H1 (cell line): Measurements from ENCODE around the gene NCAPD3. TPM values are rescaled to one million over a fixed set of nuclear protein-coding genes. Genes with fewer than 3 reads are reported as not detected.

Source experiments
- ASH2L ChIP-seq: fragments of 200-600, 300-600 bp; sonication (generic); IDR thresholded peaks from one replicate; pipeline ENCODE4 v1.7.1; 2017; ENCODE audit warnings: low read length
- BCL11A ChIP-seq, 2 experiments: IDR thresholded peaks; one replicate each; pipeline ENCODE4 v1.6.1; 2011; ENCODE audit warnings: low read depth in 2 of 2, low read length in 2 of 2, mild to moderate bottlenecking in 2 of 2
- BRCA1 ChIP-seq: IDR thresholded peaks from 2 replicates; pipeline ENCODE4 v1.6.1; 2012; ENCODE audit warnings: low read depth, low read length, improper control_type of control experiment
- CBX8 ChIP-seq: fragments of 300-800, 300-1000 bp; sonication (generic); IDR thresholded peaks from 2 replicates; pipeline ENCODE4 v1.7.1; 2016; ENCODE audit warnings: low read depth, low read length, borderline replicate concordance
- CEBPB ChIP-seq: IDR thresholded peaks from 2 replicates; pipeline ENCODE4 v1.6.1; 2012; ENCODE audit warnings: low read depth, low read length
- EP300 ChIP-seq, 2 experiments: IDR thresholded peaks; 1 replicate in 1 of 2; 2 replicates in 1 of 2; pipeline ENCODE4 v1.6.1; 2011 to 2012; ENCODE audit warnings: low read depth in 2 of 2, low read length in 2 of 2, mild to moderate bottlenecking in 2 of 2, borderline replicate concordance in 1 of 2, inconsistent platforms in 1 of 2, moderate library complexity in 1 of 2
- EZH2 ChIP-seq: fragments of 200-600 bp; sonication (generic); IDR thresholded peaks from 2 replicates; pipeline ENCODE4 v1.7.1; 2012; ENCODE audit warnings: low read depth, mild to moderate bottlenecking, moderate library complexity, low read length, inconsistent platforms; ENCODE audit not compliant: severe bottlenecking
- HDAC2 ChIP-seq, 2 experiments: fragments of 300-600 bp in 1 of 2; sonication (generic) in 1 of 2; IDR thresholded peaks; 2 replicates each; pipeline ENCODE4 v1.6.1; 2011 to 2012; ENCODE audit warnings: low read depth in 2 of 2, low read length in 2 of 2, mild to moderate bottlenecking in 2 of 2, moderate library complexity in 2 of 2, borderline replicate concordance in 1 of 2, inconsistent platforms in 1 of 2
- JUND ChIP-seq: IDR thresholded peaks from 2 replicates; pipeline ENCODE4 v1.6.1; 2011; ENCODE audit warnings: mild to moderate bottlenecking, improper control_type of control experiment, low read length
- NANOG ChIP-seq: IDR thresholded peaks from 2 replicates; pipeline ENCODE4 v1.6.1; 2011; ENCODE audit warnings: low read length, low read depth, mild to moderate bottlenecking, inconsistent platforms; ENCODE audit not compliant: insufficient read depth, poor library complexity, severe bottlenecking
- NRF1 ChIP-seq: IDR thresholded peaks from 2 replicates; pipeline ENCODE4 v1.6.1; 2011; ENCODE audit warnings: mild to moderate bottlenecking, low read depth, low read length, improper control_type of control experiment
- POU5F1 ChIP-seq: IDR thresholded peaks from 2 replicates; pipeline ENCODE4 v1.6.1; 2011; ENCODE audit warnings: low read depth, mild to moderate bottlenecking, low read length, moderate library complexity
- RAD21 ChIP-seq, 2 experiments: IDR thresholded peaks in 1 of 2; conservative IDR thresholded peaks in 1 of 2; 2 replicates each; pipeline ENCODE4 v1.6.1; 2011; ENCODE audit warnings: low read depth in 2 of 2, low read length in 2 of 2, improper control_type of control experiment in 1 of 2, inconsistent platforms in 1 of 2, mild to moderate bottlenecking in 1 of 2, moderate library complexity in 1 of 2
- RBBP5 ChIP-seq: IDR thresholded peaks from 2 replicates; pipeline ENCODE4 v1.7.1; 2012; ENCODE audit warnings: low read depth, mild to moderate bottlenecking, inconsistent platforms, low read length, moderate library complexity, borderline replicate concordance
- RFX5 ChIP-seq: IDR thresholded peaks from 2 replicates; pipeline ENCODE4 v1.6.1; 2011; ENCODE audit warnings: low read depth, low read length, improper control_type of control experiment, borderline replicate concordance
- TAF1 ChIP-seq: IDR thresholded peaks from 2 replicates; pipeline ENCODE4 v1.6.1; 2011; ENCODE audit warnings: mild to moderate bottlenecking, low read depth, low read length
- TCF12 ChIP-seq: IDR thresholded peaks from 2 replicates; pipeline ENCODE4 v1.6.1; 2011; ENCODE audit warnings: low read depth, mild to moderate bottlenecking, low read length
- USF2 ChIP-seq: IDR thresholded peaks from 2 replicates; pipeline ENCODE4 v1.6.1; 2011; ENCODE audit warnings: low read length, improper control_type of control experiment
- polyA plus RNA-seq, 7 experiments: library from polyadenylated mRNA; depleted of rRNA in 3 of 7; stranded (reverse) in 5 of 7; unstranded in 2 of 7; fragments of >200 nt in 5 of 7; fragments of 200-250 nt in 2 of 7; gene quantifications; 1 replicate in 5 of 7; 2 replicates in 1 of 7; 4 replicates in 1 of 7; pipeline versions ENCODE4 v1.2.1 to v1.2.3, GENCODE V29; 2011 to 2013; ENCODE audit warnings: missing spikeins in 2 of 7, mixed read lengths in 2 of 7
- total RNA-seq: library from RNA; stranded (reverse); fragmentation: NEBNext Ultra II Directional; extraction: Animal tissue kit (Norgen Biotek cat#: 25700); gene quantifications from 2 replicates; pipeline ENCODE4 v1.2.1, GENCODE V29; 2021
- TF ChIP-seq, protein P1 (sequence below), 3 experiments: IDR thresholded peaks; 1 replicate in 2 of 3; 2 replicates in 1 of 3; pipeline versions ENCODE4 v1.5.1 to v1.6.1; 2011; ENCODE audit warnings: low read length in 3 of 3, mild to moderate bottlenecking in 3 of 3, inconsistent platforms in 2 of 3, low read depth in 1 of 3, moderate library complexity in 1 of 3; ENCODE audit not compliant: insufficient read depth in 1 of 3; ENCODE audit errors: control extremely low read depth in 1 of 3

NCAPD3 gene
- total and polyA plus RNA-seq, 2 of the 8 experiments (the other 6 are each of a cell fraction or from before 2014, with no cell fraction given), result 26.5 to 55.2 TPM

DNA sequence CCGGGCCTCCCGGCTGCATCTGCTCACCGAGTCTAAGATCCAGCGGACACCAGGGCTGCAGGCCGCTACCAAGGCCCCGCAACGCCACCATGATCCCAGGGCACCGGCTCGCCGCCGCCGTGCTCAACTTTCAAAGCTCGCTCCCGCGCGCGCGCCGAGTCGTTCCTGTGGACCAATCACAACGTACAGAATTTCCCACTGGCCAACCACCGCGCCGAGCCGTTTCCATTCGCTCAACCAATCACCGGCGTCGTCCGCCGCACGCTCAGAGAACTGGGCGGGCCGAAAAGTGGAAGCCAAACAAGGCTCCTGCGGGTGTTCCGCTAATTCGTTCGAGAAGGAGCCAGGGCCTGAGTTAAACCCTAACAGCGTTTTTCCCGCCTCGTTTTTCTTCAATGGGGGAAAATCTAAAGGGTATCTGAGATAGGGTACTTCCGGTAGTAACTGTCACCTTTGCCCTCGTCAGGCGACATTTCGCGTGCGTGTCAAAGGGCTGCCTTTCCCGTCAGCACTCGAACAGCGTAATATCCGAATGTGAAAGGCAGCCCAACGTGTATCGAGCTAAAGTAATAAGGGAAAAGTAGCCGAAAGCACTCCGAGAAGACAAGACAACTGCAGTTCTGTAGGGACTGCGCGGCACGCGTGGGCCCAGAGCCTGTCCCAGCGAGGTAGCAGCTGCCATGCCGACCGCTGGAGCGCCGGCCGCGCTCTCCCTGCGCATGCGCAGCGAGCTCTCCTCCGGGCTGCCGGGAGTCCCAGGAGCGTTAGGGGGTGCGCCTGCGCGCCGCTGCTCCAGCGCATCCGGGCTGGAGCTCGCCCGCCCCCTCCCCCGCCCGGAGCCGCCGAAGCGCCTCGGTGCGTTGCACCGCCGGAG, at the start of gene NCAPD3, which contains the start of gene VPS26B (continued):
- TF ChIP-seq USF2 (no peak), EP300 (IDR thresholded peaks at IDR 0.05; ENCODE audit: borderline replicate concordance in 1 of 2, low read depth in 2 of 2, low read length in 2 of 2) (no peak), POU5F1 (no peak), NRF1 (peak; percentile 99), RAD21 (IDR thresholded peaks at IDR 0.05 in 1 of 2, conservative IDR thresholded peaks at IDR 0.05 in 1 of 2; ENCODE audit: low read depth in 2 of 2, low read length in 2 of 2) (no peak), ASH2L (peak; percentile 87), TAF1 (peak; percentile 72), CBX8 (no peak), JUND (no peak), HDAC2 (IDR thresholded peaks at IDR 0.05; ENCODE audit: borderline replicate concordance in 1 of 2, low read depth in 2 of 2, low read length in 2 of 2) (peak in 1 of 2 experiments; percentile 96; a peak in 2 of 4 replicates), BCL11A (IDR thresholded peaks at IDR 0.05; ENCODE audit: low read depth in 2 of 2, low read length in 2 of 2) (no peak), RBBP5 (peak; percentile 54), RFX5 (peak; percentile 19; the same call in 1 of the 2 replicates), BRCA1 (no peak), NANOG (no peak), TCF12 (no peak), EZH2 (no peak), CEBPB (no peak)
- TF ChIP-seq, protein P1, sequence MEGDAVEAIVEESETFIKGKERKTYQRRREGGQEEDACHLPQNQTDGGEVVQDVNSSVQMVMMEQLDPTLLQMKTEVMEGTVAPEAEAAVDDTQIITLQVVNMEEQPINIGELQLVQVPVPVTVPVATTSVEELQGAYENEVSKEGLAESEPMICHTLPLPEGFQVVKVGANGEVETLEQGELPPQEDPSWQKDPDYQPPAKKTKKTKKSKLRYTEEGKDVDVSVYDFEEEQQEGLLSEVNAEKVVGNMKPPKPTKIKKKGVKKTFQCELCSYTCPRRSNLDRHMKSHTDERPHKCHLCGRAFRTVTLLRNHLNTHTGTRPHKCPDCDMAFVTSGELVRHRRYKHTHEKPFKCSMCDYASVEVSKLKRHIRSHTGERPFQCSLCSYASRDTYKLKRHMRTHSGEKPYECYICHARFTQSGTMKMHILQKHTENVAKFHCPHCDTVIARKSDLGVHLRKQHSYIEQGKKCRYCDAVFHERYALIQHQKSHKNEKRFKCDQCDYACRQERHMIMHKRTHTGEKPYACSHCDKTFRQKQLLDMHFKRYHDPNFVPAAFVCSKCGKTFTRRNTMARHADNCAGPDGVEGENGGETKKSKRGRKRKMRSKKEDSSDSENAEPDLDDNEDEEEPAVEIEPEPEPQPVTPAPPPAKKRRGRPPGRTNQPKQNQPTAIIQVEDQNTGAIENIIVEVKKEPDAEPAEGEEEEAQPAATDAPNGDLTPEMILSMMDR (IDR thresholded peaks at IDR 0.05; ENCODE audit: control extremely low read depth in 1 of 3, insufficient read depth in 1 of 3, low read depth in 1 of 3, low read length in 3 of 3), result no peak; a peak in 1 of 4 replicates
